Activated CD4-positive, alpha-beta T cell treated with anti-CD3 and anti-CD28 coated beads, Interleukin-2, amount 50 U/mL, for 48 hours (primary cell): ENCODE measurements around the gene MUC21.
"Not testable (repeated sequence)": the region's sequence is repeated elsewhere in the genome, so short reads cannot be mapped to it uniquely, and the experiment has no call there.

Experiments
- DNase-seq, 2 experiments: peaks; one replicate each; pipeline ENCODE4 v3.0.0-alpha.2; 2020

MUC21 gene

DNA sequence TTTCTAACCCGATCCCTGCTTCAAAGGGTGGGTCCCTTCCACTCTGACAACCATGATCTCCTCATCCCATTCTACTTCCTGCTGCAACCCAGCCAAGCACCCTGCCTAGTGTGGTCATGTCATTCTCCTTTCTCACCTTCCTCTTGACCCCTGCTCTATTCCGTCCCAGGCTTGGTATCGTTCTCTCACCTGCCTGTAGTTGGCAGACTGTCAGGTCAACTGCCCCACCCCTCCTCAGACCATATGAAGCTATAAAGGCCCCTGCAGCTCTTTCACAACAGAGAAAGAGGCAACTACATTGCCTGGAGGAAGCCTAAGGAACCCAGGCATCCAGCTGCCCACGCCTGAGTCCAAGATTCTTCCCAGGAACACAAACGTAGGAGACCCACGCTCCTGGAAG, at the start of gene MUC21:
MUC21 (plus strand) TSS at position 280 of the 400 bp plus-strand sequence. CDS start 241 bp downstream, outside the sequence.
- DNase-seq, result no peak

DNA sequence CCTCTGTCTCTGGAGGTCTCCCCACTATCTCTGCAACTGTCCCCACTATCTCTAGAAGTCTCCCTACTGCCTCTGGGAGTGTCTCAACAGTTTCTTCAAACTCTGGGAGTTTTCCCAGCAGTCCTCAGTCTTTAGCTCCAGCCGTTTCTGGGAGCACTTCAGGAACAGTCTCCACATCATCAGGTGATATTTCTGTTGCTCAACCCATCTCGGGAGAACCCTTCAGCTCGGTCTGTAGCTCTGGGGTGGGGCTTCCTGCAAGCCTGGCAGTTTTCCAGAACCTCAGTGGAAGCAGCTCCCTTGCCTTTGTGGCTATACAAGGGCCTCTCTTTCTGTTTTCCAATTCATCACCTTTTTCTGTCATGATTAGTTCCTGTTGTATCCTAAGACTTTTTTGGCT, 48.5 kb upstream of the MUC21 start:
- no peak for DNase-seq

DNA sequence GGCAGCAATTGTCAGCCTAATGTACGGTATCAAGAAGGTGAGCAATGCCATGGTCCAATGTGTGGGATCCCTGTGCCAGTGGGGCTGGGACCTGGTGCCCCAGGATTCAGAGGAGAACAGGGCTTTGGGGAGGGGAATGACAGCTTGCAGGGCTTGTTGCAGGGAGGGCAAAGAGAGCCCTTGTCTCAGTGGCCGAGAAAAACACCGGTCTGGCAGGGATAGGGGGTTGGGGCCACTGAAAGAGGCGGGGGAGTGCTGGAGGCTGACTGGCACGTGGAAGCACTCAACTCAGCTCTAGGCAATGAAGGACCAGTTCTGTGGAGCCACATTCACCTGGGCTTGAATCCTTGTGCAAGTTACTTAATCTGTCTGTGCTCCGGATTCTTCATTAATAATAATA, 46.3 kb upstream of the MUC21 start:
- no peak for DNase-seq

- no peak for DNase-seq
These were observed 44.8 kb upstream of the MUC21 start for GRCh38 chr6:30938730-30939129.

DNA sequence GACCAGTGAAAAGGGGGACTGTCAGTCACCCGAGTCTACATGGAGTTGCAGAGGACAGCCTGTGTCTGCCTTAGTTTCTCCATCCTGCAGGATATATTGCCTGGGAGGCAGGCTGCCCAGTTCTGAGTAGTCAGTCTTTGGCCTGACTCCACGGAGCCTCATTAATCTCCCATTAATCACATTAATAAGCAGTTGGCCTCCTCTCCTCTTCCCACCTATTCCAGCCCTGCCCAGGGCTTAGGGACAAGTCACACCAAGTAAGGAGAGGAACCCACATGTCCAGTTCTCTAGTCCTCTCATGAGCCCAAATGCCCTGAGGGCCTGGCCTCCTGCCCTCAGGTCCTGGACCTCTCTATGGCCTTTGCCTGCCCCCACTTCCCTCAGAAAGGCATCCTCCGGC, 44.0 kb upstream of the MUC21 start:
- DNase-seq, result no peak

- no peak for DNase-seq
These were observed 43.0 kb upstream of the MUC21 start, which contains the start of gene MUCL3 for GRCh38 chr6:30940361-30940986. Gene MUCL3 (plus strand): TSS chr6:30940973. CDS start chr6:30941000, 27 bp downstream.

- peak; percentile 12 to 25 for DNase-seq
These were observed 41.0 kb upstream of the MUC21 start for GRCh38 chr6:30942338-30943060.

GRCh38 chr6:30944051-30944450, 39.5 kb upstream of the MUC21 start:
- DNase-seq, result no peak

DNA sequence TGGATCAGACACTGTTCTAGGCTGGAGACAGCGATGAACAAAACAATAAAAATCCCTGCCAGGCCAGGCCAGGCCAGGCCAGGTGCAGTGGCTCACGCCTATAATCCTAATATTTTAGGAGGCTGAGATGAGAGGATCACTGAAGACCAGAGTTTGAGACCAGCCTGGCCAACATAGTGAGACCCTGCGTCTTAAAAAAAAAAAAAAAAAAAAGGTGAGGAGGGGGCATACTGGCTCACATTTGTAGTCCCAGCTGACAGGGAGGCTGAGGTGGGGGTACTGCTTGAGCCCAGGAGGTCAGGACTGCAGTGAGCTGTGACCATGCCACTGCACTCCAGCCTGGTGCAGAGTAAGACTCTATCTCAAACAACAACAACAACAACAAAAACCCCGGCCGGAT, 38.2 kb upstream of the MUC21 start:
- DNase-seq, result no peak

- no peak for DNase-seq
These were observed 36.3 kb upstream of the MUC21 start for GRCh38 chr6:30947231-30947630.

- DNase-seq, result no peak
These were observed 34.7 kb upstream of the MUC21 start for GRCh38 chr6:30948811-30949210.

- DNase-seq, result peak in 1 of 2 experiments; percentile 10
These were observed 31.5 kb upstream of the MUC21 start for GRCh38 chr6:30951907-30952469.

DNA sequence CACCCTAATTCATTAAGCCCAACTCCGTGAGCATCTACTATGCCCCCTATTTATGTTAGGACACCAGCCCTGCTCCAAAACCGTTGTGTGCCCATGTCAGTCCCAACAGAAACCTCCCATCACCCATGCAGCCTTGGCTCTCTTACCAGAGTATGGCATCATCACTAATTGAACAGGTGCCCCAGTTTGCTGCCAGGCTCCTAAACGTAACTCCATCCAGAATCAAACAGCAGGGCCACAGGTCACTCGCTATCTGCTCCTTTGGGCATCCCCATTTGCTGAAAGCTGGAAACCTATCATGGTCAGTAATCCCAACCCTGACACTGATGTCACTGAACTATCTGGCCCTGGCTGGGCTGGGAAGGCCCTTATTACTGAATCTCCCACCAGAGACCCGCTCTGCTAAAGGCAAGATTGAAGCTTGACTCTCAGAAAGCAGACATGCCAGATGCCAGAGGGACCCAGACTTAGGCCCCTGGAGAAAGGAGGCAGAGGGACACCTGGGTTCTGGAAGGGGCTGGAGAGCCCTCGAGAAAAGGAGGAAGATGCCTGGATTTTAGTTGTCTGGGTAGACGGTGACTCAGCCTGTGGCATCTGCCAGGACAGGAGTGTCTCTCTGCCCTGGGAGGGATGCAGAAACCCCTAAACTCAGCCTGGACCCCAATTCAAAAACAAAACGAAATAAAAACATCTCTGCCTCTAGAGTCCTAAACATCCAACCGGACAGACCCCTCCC, 28.7 kb upstream of the MUC21 start:
- peak in 1 of 2 experiments; percentile 10 for DNase-seq

- peak; percentile 69 to 77 for DNase-seq
These were observed 28.0 kb upstream of the MUC21 start for GRCh38 chr6:30955367-30956042.

DNA sequence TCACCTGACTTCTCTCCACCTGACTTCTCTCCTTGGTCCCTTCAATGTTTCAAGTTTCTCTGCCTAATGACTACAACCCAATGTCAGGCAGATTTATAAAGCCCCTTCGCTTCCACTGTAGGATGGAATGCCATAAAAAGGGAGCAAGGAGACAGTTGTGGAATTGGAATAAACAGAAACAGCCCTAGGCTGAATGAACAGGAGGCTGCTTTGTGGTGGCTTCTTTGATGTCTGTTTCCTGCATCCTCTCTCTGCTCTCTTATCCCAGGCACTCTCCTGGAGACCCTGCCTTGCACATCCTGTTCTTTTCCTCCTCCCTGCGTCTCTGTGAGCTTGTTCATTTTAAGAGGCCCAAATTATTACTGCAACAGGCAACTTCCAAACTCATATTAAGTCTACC, 25.8 kb upstream of the MUC21 start:
- no peak for DNase-seq

DNA sequence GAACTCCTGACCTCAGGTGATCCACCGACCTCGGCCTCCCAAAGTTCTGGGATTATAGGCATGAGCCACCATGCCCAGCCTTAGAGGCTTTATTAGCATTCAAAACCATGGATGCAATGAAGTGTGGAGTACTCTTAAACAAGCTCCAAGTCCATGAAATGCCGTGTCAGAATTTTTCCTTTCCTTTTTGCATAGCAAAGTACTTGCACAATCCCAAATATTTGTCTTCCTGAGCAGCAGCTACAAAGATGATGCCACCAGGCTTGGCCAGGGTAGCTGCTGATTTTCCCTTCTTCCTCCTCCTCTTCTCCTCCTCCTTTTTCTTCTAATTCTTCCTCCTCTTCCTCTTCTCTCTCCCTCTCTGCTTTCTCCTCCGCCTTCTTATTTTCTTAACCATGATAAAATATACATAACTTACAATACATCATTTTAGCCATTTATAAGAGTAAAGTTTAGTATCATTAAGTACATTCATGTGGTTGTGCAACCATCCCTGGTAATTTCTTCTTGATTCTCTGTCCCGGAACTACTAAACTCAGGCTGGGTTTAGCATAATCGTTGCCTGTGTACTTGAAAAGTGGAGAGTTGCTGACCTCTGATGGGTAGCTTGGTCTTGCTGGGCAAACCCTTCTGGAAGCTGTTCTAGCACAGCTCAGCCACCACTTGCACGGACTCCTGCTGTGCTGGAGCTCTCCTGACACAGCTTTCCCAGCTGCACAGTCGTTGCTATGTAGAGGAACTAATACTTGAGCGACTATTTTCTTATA, 22.4 kb upstream of the MUC21 start:
- no peak for DNase-seq

- DNase-seq, result no peak
These were observed 20.8 kb upstream of the MUC21 start for GRCh38 chr6:30962716-30963115.

GRCh38 chr6:30963641-30964040, 19.9 kb upstream of the MUC21 start:
- no peak for DNase-seq

DNA sequence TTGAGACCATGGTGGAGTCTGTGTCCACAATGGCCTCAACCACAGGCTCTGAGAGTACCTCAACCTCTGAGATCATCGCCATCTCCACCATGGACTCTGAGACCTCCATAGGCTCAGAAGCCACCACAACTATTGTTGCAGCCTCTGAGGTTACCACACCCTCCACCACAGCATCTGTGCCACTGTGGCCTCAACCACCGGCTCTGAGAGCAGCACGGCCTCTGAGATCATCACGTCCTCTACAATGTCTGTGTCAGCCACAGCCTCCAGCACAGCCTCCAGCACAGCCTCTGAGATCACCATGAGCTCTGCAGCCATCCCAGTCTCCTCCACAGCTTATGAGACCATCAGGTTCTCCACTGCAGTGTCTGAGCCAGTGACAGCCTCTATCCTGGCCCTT, 19.4 kb upstream of the MUC21 start:
- peak in 1 of 2 experiments; percentile 10 for DNase-seq

GRCh38 chr6:30965140-30965601, 18.3 kb upstream of the MUC21 start:
- no peak for DNase-seq

GRCh38 chr6:30966154-30966553, 17.4 kb upstream of the MUC21 start:
- DNase-seq, result no peak

- not testable (repeated sequence) for DNase-seq
These were observed 14.3 kb upstream of the MUC21 start for GRCh38 chr6:30969171-30969570.
